ENCODE measurements around the gene SPRR4.

SPRR4 gene

DNA sequence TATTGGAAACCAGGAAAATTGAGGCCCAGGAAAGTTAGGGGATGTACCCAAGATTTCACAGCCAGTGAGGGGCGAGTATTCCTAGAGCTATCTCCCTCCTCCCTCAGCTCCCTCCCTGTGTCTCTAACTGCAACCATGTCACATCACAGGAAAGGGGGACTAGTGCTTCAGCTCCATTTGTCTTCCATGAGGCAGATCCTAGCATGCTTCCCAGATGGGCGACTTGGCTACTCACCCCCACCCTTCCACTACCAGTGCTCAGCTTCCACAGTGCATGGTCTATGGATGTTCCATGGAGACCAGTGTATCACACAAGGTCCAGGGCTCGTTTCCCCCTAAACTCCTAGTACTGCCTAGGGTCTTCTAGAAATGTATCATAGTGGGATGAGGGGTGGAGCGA, 4.6 kb upstream of the SPRR4 start:
- TF ChIP-seq, protein P1, sequence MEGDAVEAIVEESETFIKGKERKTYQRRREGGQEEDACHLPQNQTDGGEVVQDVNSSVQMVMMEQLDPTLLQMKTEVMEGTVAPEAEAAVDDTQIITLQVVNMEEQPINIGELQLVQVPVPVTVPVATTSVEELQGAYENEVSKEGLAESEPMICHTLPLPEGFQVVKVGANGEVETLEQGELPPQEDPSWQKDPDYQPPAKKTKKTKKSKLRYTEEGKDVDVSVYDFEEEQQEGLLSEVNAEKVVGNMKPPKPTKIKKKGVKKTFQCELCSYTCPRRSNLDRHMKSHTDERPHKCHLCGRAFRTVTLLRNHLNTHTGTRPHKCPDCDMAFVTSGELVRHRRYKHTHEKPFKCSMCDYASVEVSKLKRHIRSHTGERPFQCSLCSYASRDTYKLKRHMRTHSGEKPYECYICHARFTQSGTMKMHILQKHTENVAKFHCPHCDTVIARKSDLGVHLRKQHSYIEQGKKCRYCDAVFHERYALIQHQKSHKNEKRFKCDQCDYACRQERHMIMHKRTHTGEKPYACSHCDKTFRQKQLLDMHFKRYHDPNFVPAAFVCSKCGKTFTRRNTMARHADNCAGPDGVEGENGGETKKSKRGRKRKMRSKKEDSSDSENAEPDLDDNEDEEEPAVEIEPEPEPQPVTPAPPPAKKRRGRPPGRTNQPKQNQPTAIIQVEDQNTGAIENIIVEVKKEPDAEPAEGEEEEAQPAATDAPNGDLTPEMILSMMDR (IDR thresholded peaks at IDR 0.05; ENCODE audit: low read depth, low read length) = no peak
- no peak for DNase-seq (ENCODE audit: extremely low read depth, low read depth)

DNA sequence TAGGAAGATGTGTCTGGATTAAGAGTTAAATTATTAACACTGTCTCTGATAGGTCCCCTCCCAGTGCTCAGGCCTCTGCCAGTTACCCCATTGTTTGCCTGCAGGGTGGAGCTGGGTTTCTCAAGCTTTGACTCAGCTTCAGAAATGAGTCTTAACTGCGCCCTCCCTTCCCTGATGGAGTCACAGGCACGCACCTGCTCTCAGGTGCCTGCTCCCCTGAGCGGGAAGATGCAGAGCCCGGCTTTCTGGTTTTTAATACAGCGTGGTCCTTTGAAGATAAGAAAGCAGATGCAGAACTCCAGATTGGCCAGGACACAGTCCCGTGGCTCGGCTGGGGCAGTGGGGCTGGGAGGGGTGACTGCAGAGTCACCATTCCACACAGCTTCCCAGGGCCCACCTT, 3.2 kb upstream of the SPRR4 start:
- DNase-seq (ENCODE audit: extremely low read depth, low read depth) = no peak
- TF ChIP-seq, protein P1 (IDR thresholded peaks at IDR 0.05; ENCODE audit: low read depth, low read length) = no peak

DNA sequence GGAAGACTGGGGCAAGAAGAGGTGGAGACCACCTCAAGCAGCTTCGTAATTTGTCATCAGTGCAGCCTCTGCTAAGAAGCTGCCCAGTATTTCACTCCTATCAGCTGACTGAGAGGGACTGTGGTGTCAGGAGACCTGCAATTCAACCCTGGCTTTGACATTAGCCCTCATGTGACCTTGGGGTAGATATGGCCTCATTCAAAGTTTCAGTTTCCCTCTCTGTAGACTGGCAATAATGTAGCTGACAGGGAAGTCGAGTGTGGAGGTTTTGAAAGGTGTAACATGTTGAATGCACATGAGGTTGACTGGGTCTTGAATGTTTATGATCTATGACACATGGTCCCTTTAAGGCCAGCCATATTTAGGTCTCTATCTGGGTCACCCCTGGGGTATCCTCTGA, 2.2 kb upstream of the SPRR4 start:
- TF ChIP-seq, protein P1 (IDR thresholded peaks at IDR 0.05; ENCODE audit: low read depth, low read length) = no peak
- no peak for DNase-seq (ENCODE audit: extremely low read depth, low read depth)

DNA sequence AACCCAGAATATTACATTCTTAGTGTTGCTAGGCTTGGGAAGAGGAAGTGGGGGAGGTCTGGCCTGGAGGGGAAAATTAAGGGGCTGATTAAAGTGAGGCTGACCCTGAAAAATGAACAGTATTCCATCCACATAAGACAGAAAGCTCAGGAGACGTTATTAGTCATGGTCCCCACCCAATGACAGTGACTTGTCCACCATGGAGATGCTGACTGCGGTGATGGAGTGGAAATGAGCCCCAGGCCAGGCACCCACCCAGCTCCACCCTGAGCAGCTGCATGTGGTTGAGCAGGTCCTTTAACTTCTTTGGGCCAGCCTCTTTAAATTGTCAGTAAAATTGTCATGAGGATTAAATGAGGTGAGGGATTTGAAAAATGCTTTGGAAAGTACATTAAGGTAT, 1.4 kb upstream of the SPRR4 start:
- no peak for DNase-seq (ENCODE audit: extremely low read depth, low read depth)
- TF ChIP-seq, protein P1 (IDR thresholded peaks at IDR 0.05; ENCODE audit: low read depth, low read length) = no peak

DNA sequence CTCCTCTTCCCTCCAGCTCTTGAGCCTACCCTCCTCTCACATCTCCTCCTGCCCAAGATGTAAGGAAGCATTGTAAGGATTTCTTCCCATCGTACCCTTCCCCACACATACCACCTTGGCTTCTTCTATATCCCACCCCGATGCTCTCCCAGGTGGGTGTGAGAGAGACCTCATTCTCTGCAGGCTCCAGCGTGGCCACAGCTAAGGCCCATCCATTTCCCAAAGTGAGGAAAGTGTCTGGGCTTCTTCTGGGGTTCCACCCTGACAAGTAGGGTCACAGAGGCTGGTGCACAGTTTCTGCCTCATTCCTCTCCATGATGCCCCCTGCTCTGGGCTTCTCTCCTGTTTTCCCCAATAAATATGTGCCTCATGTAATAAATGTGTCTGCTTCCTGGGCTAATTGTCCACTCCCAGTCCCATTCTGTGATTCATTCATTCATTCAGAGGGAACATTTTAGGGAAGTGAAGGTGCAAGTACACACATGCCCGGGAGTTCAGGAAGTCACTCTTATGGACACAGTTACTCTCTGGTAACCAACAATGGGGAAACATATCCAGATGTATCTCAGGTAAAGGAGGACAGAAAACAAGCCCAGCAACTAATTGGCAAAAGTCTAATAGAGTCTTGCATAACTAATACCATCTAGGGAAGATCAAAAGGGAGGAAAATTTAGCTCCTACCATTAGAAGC, 1.9 kb downstream of the SPRR4 start:
- TF ChIP-seq, protein P1 (IDR thresholded peaks at IDR 0.05; ENCODE audit: low read depth, low read length) = no peak
- no peak for DNase-seq (ENCODE audit: extremely low read depth, low read depth)

DNA sequence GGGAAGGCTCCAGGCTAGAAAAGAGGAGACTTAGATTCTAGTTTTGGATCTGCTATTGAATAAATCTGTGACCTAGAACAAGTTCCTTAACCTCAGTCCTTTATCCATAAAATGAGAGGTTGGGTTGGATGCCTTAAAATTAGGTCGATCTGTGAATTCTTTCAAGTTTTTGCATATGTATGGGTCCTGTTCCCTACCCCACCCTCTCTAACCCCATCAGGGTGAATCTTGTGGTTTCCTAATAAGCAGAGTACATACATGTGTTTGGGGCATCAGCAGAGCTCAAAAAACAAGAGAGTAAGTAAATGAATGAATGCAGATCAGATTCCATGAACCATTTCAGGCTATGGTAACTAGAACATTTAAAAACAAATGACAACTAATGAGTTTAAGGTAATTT, 6.2 kb downstream of the SPRR4 start:
- TF ChIP-seq, protein P1 (IDR thresholded peaks at IDR 0.05; ENCODE audit: low read depth, low read length) = no peak
- no peak for DNase-seq (ENCODE audit: extremely low read depth, low read depth)

DNA sequence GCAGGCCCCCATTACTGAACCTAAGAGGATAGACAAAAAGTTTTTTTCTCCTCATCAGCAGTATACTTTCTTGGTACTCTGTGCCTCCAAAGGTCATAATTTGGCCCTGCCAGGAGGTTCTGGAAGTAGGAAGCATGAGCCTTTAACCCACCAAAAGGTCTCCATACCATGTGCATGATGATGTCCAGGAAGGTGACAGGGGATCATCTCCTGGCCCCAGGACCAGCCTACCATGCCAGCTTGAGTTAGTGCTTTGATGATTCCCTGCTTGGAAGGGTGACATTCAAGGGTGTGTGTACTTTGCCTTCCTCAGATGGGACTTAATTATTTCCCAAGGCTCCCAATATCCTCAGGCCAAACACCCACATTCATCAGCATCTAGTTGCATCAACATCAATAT, 7.2 kb downstream of the SPRR4 start:
- TF ChIP-seq, protein P1 (IDR thresholded peaks at IDR 0.05; ENCODE audit: low read depth, low read length) = no peak
- DNase-seq (ENCODE audit: extremely low read depth, low read depth) = no peak

All from AG09319 (cell line).